Naive thymus-derived CD4-positive, alpha-beta T cell (primary cell): ENCODE results near the gene PIGB. TPM values are rescaled to one million over a fixed set of nuclear protein-coding genes. Genes with fewer than 3 reads are reported as not detected.
A peak's percentile ranks its signal among the peaks of the same experiment; 100 is the strongest.
"Not testable (repeated sequence)": the region's sequence is repeated elsewhere in the genome, so short reads cannot be mapped to it uniquely, and the experiment has no call there.

Experiments used
- ATAC-seq: fragments of 150-1000 bp; cut with Tn5 transposase; 2 replicates; pipeline ENCODE4 v1.10.0; 2021; ENCODE audit warnings: mild to moderate bottlenecking, moderate library complexity
- CTCF ChIA-PET: fragments of 350-600 bp; sonication (Branson Sonifier 250); formaldehyde crosslinking; loops from one replicate; lab custom pipeline; 2021; ENCODE audit warnings: antibody characterized with exemption; lab: Charles Lee
- POLR2A ChIA-PET: fragments of 350-600 bp; sonication (Branson Sonifier 250); formaldehyde crosslinking; loops from one replicate; lab custom pipeline; 2021; ENCODE audit warnings: antibody characterized with exemption, inconsistent platforms; lab: Charles Lee
- DNase-seq, 9 donors: peaks; one replicate each; pipeline versions ENCODE4 v3.0.0 to v3.0.0-alpha.2; 2020 to 2022; ENCODE audit warnings: mixed read lengths in 1 of 9
- H3K27ac ChIP-seq: one replicate; pipeline ENCODE4 v1.7.0; 2013; ENCODE audit warnings: mild to moderate bottlenecking, low read depth, low read length, moderate library complexity
- H3K27me3 ChIP-seq, 2 donors: one replicate each; pipeline ENCODE4 v1.7.0; 2013; ENCODE audit warnings: low read length in 2 of 2, mild to moderate bottlenecking in 2 of 2, moderate library complexity in 2 of 2; ENCODE audit not compliant: control insufficient read depth in 2 of 2, insufficient read depth in 2 of 2
- H3K36me3 ChIP-seq, 3 experiments: 1 replicate in 2 of 3; 2 replicates in 1 of 3; pipeline ENCODE4 v1.7.0; 2013; ENCODE audit warnings: low read length in 3 of 3, mild to moderate bottlenecking in 3 of 3, moderate library complexity in 1 of 3; ENCODE audit not compliant: insufficient read depth in 3 of 3, control insufficient read depth in 2 of 3
- H3K4me1 ChIP-seq, 2 donors: one replicate each; pipeline ENCODE4 v1.7.0; 2013; ENCODE audit warnings: low read length in 2 of 2, mild to moderate bottlenecking in 2 of 2, moderate library complexity in 1 of 2; ENCODE audit not compliant: control insufficient read depth in 2 of 2, insufficient read depth in 2 of 2
- H3K4me3 ChIP-seq: 2 replicates; pipeline ENCODE4 v1.7.0; 2013; ENCODE audit warnings: mild to moderate bottlenecking, low read length
- H3K9me3 ChIP-seq, 3 experiments: 1 replicate in 2 of 3; 2 replicates in 1 of 3; pipeline ENCODE4 v1.7.0; 2013; ENCODE audit warnings: low read length in 3 of 3; ENCODE audit not compliant: control insufficient read depth in 2 of 3
- H3K27ac Mint-ChIP-seq, 9 donors: one replicate each; pipeline ENCODE4 v1.8.0; 2020 to 2022; ENCODE audit warnings: mixed read lengths in 9 of 9, mild to moderate bottlenecking in 8 of 9, moderate library complexity in 5 of 9, inconsistent platforms in 2 of 9
- H3K27me3 Mint-ChIP-seq, 5 donors: one replicate each; pipeline ENCODE4 v1.8.0; 2021 to 2022; ENCODE audit warnings: mixed read lengths in 5 of 5, mild to moderate bottlenecking in 1 of 5
- H3K36me3 Mint-ChIP-seq, 5 donors: one replicate each; pipeline ENCODE4 v1.8.0; 2020 to 2022; ENCODE audit warnings: mixed read lengths in 5 of 5, mild to moderate bottlenecking in 3 of 5, inconsistent platforms in 1 of 5
- H3K4me1 Mint-ChIP-seq, 7 donors: one replicate each; pipeline ENCODE4 v1.8.0; 2020 to 2022; ENCODE audit warnings: mixed read lengths in 7 of 7, mild to moderate bottlenecking in 3 of 7, inconsistent platforms in 1 of 7
- H3K4me3 Mint-ChIP-seq, 10 donors: one replicate each; pipeline ENCODE4 v1.8.0; 2020 to 2022; ENCODE audit warnings: mild to moderate bottlenecking in 10 of 10, mixed read lengths in 10 of 10, moderate library complexity in 6 of 10, inconsistent platforms in 2 of 10
- H3K9me3 Mint-ChIP-seq, 11 donors: one replicate each; pipeline ENCODE4 v1.8.0; 2020 to 2022; ENCODE audit warnings: mixed read lengths in 11 of 11, mild to moderate bottlenecking in 4 of 11, inconsistent platforms in 1 of 11, moderate library complexity in 1 of 11
- intact Hi-C, 2 donors: fragments of 100-400 bp; cut with micrococcal nuclease; formaldehyde crosslinking; loops; one replicate each; pipeline ENCODE4 v1.15.1; 2023
- polyA plus RNA-seq, 2 donors: library from polyadenylated mRNA; unstranded; fragments of 300-500 nt; fragmentation: Illumina TruSeq; gene quantifications; one replicate each; pipeline ENCODE4 v1.2.3, GENCODE V29; 2021
- total RNA-seq, 6 experiments: library from RNA in 5 of 6; stranded (reverse) in 5 of 6; gene quantifications; 1 replicate in 5 of 6; 2 replicates in 1 of 6; pipeline ENCODE4 v1.2.3 and lab custom pipeline; 2021 to 2026

The PIGB gene
- total and polyA plus RNA-seq, 7 experiments from 2014 or later: 11.9 to 30.2 (median 22.4) TPM

GRCh38 chr15:55279100-55279745, 39.8 kb upstream of the PIGB start:
- peak overlapping the region in 8 of 10 donors; percentile 31 to 82 (median 62) for H3K4me3 Mint-ChIP-seq
- ATAC-seq (no peak), DNase-seq (no peak)
- intact Hi-C loops: loop anchor here in 1 of 2 donors (5.0 kb wide), 2 partner anchors 37 to 38 kb away; partner anchors contain the start of genes PIGB and PIGBOS1
- POLR2A ChIA-PET: no interaction called here
- H3K9me3 Mint-ChIP-seq: no peaks in the 10 kb centered on the region
- CTCF ChIA-PET: no interaction called here
- peaks cover 43 to 84% of the 10 kb centered on the region in 2 donors for H3K4me1 ChIP-seq
- H3K9me3 ChIP-seq: no peaks in the 10 kb centered on the region
- H3K27ac ChIP-seq: peak overlapping the region; percentile 59
- peak overlapping the region; percentile 21 for H3K4me3 ChIP-seq
- H3K27me3 Mint-ChIP-seq: no peaks in the 10 kb centered on the region
- no peaks in the 10 kb centered on the region for H3K27me3 ChIP-seq
- H3K27ac Mint-ChIP-seq: peak overlapping the region; percentile 68 to 95 (median 87)
- H3K36me3 ChIP-seq: no peaks in the 10 kb centered on the region
- H3K4me1 Mint-ChIP-seq: peaks cover 33 to 93% (median 84%) of the 10 kb centered on the region in 7 donors
- H3K36me3 Mint-ChIP-seq: peaks cover 0 to 17% (median 0%) of the 10 kb centered on the region in 5 donors

- peaks cover 0 to 22% (median 0%) of the 10 kb centered on the region in 5 donors for H3K36me3 Mint-ChIP-seq
- H3K27me3 ChIP-seq: no peaks in the 10 kb centered on the region
- no peaks in the 10 kb centered on the region for H3K36me3 ChIP-seq
- ChIA-PET POLR2A (interaction anchor here (1.5 kb wide), 1 partner anchor 12 kb away, joined by 6 read pairs; no protein-coding TSS in a partner anchor), CTCF (interaction anchor here (0.9 kb wide), 1 partner anchor 11 kb away, joined by 3 read pairs; no protein-coding TSS in a partner anchor)
- H3K27ac Mint-ChIP-seq: peak overlapping the region; percentile 68 to 95 (median 87)
- peaks cover 43 to 89% of the 10 kb centered on the region in 2 donors for H3K4me1 ChIP-seq
- H3K4me3 ChIP-seq: peak overlapping the region; percentile 21
- H3K4me3 Mint-ChIP-seq: peak overlapping the region; percentile 16 to 82 (median 61)
- no peaks in the 10 kb centered on the region for H3K27me3 Mint-ChIP-seq
- no peaks in the 10 kb centered on the region for H3K9me3 Mint-ChIP-seq
- intact Hi-C loops: loop anchor here (1.0 to 10.0 kb wide), 5 partner anchors 9 to 965 kb away; partner anchors contain the start of genes PIGB (in 1 of the 2), PIGBOS1 (in 1 of the 2), RAB27A (in 1 of the 2) and RFX7 (in 1 of the 2)
- DNase-seq (peak in 5 of 9 donors; percentile 4 to 55 (median 20)), ATAC-seq (peak; percentile 68)
- peak overlapping the region; percentile 59 for H3K27ac ChIP-seq
- peaks cover 38 to 99% (median 90%) of the 10 kb centered on the region in 7 donors for H3K4me1 Mint-ChIP-seq
- H3K9me3 ChIP-seq: no peaks in the 10 kb centered on the region
Observed at GRCh38 chr15:55279746-55280351, 39.2 kb upstream of the PIGB start.

- H3K27ac Mint-ChIP-seq: peak overlapping the region in 7 of 9 donors; percentile 41 to 95 (median 83)
- not testable (repeated sequence) for H3K27ac ChIP-seq, ATAC-seq, DNase-seq, H3K4me3 ChIP-seq, H3K27me3 Mint-ChIP-seq, H3K27me3 ChIP-seq, H3K9me3 Mint-ChIP-seq, H3K9me3 ChIP-seq, H3K36me3 ChIP-seq
- peaks cover 43 to 88% of the 10 kb centered on the region in 2 donors for H3K4me1 ChIP-seq
- ChIA-PET POLR2A (interaction anchor here (1.3 to 1.5 kb wide), 2 partner anchors 13 to 64 kb away, joined by 3 to 6 read pairs; no protein-coding TSS in a partner anchor), CTCF (interaction anchor here (0.9 kb wide), 1 partner anchor 11 kb away, joined by 3 read pairs; no protein-coding TSS in a partner anchor)
- H3K36me3 Mint-ChIP-seq: peaks cover 0 to 21% (median 0%) of the 10 kb centered on the region in 5 donors
- intact Hi-C loops: loop anchor here (1.0 to 10.0 kb wide), 3 partner anchors 9 to 964 kb away; partner anchors contain the start of genes RAB27A (in 1 of the 2) and RFX7 (in 1 of the 2)
- H3K4me3 Mint-ChIP-seq: peak overlapping the region in 1 of 10 donors; percentile 63
- peaks cover 46 to 99% (median 91%) of the 10 kb centered on the region in 7 donors for H3K4me1 Mint-ChIP-seq
Observed at GRCh38 chr15:55280589-55280988, 38.4 kb upstream of the PIGB start.

DNA sequence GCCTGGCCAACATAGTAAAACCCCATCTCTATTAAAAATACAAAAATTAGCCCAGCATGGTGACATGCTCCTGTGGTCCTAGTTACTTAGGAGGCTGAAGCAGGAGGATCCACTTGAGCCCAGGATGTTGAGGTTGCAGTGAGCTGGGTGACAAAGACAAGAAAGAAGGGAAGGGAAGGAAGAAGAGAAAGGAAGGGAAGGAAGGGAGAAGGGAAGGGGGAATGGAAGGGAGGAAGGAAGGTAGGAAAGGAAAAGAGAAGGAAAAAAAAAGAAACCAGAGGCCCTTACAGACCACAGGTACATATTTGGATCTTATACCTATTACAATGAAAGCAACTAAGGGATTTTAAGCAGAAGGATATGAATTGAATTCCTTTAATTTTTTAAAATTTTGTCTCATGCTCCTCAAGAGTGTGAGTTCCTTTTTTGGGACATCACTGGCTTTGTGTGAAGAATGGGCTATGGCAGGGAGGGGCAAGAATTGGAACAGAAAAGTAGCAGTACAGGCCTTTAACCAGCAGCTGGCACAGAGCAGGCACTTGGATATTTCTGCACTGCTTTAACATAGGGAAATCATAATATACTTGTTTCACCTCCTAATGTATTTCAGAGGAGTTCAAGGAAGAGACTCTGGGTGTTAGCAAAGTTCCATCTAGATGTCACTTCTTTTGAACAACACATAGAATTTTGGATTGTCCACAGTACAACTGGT, 37.3 kb upstream of the PIGB start:
- ChIA-PET POLR2A (interaction anchor here (1.3 to 1.6 kb wide), 4 partner anchors 10 to 65 kb away, joined by 3 to 11 read pairs (median 4); no protein-coding TSS in a partner anchor), CTCF (interaction anchor here (1.4 kb wide), 1 partner anchor 63 kb away, joined by 3 read pairs; no protein-coding TSS in a partner anchor)
- DNase-seq: no peak
- H3K27me3 Mint-ChIP-seq: no peaks in the 10 kb centered on the region
- peaks cover 54 to 99% (median 95%) of the 10 kb centered on the region in 7 donors for H3K4me1 Mint-ChIP-seq
- H3K4me3 Mint-ChIP-seq: peak overlapping the region in 1 of 10 donors; percentile 34
- peak overlapping the region; percentile 22 for H3K27ac ChIP-seq
- H3K4me3 ChIP-seq: peak overlapping the region; percentile 27
- H3K27ac Mint-ChIP-seq: peak overlapping the region; percentile 44 to 95 (median 83)
- H3K4me1 ChIP-seq: peaks cover 44 to 87% of the 10 kb centered on the region in 2 donors
- H3K36me3 Mint-ChIP-seq: peaks cover 0 to 28% (median 0%) of the 10 kb centered on the region in 5 donors
- no peaks in the 10 kb centered on the region for H3K27me3 ChIP-seq
- no peaks in the 10 kb centered on the region for H3K9me3 Mint-ChIP-seq
- H3K9me3 ChIP-seq: no peaks in the 10 kb centered on the region
- ATAC-seq: peak; percentile 33
- H3K36me3 ChIP-seq: no peaks in the 10 kb centered on the region
- intact Hi-C loops: loop anchor here in 1 of 2 donors (2.0 to 10.0 kb wide), 2 partner anchors 27 to 963 kb away; partner anchors contain the start of gene RFX7

DNA sequence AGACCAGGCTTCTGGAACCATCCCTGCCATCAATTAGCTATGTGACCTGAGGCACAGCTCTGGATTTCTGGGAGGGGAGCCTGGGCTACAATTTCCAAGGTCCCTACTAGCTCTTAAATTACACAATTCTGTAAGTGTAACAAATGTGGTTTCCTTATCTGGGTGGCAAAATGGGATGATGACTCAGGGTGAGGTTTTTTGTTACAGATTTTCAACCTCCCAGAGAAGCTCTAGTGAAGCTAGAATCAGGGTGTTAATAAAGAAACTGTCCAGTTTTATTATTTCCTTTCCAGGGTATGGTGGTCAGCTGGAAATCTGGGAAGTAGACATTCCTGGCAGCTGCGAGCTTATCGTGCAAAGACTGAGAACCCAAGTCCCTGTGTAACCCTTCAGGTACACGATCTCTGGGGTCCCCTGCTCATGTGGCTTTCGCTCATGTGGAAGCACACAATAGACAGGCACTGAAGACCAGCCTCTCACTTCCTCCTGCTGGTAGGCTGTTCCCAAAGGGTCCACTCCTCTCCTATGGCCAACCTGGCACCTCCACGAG, 36.7 kb upstream of the PIGB start:
- peak overlapping the region; percentile 11 for H3K27ac ChIP-seq
- no peaks in the 10 kb centered on the region for H3K27me3 ChIP-seq
- H3K4me1 ChIP-seq: peaks cover 37 to 83% of the 10 kb centered on the region in 2 donors
- intact Hi-C loops: loop anchor here in 1 of 2 donors (2.0 to 10.0 kb wide), 2 partner anchors 28 to 962 kb away; partner anchors contain the start of gene RFX7
- H3K9me3 ChIP-seq: no peaks in the 10 kb centered on the region
- no peaks in the 10 kb centered on the region for H3K27me3 Mint-ChIP-seq
- H3K27ac Mint-ChIP-seq: peak overlapping the region; percentile 44 to 95 (median 76)
- ATAC-seq (peak; percentile 56), DNase-seq (no peak)
- CTCF ChIA-PET: interaction anchor here (1.4 kb wide), 1 partner anchor 64 kb away, joined by 3 read pairs; no protein-coding TSS in a partner anchor
- H3K4me1 Mint-ChIP-seq: peaks cover 47 to 99% (median 93%) of the 10 kb centered on the region in 7 donors
- POLR2A ChIA-PET: interaction anchor here (1.0 to 1.6 kb wide), 4 partner anchors 11 to 34 kb away, joined by 3 to 11 read pairs (median 4); no protein-coding TSS in a partner anchor
- H3K36me3 Mint-ChIP-seq: peaks cover 0 to 29% (median 0%) of the 10 kb centered on the region in 5 donors
- no peaks in the 10 kb centered on the region for H3K9me3 Mint-ChIP-seq
- peak overlapping the region; percentile 27 for H3K4me3 ChIP-seq
- H3K36me3 ChIP-seq: no peaks in the 10 kb centered on the region
- peak overlapping the region in 2 of 10 donors; percentile 12 to 35 for H3K4me3 Mint-ChIP-seq
